Colonic mucosa (tissue), 4 donors: ENCODE data around the gene CPNE7. TPM values are rescaled to one million over a fixed set of nuclear protein-coding genes. Genes with fewer than 3 reads are reported as not detected.
A peak's percentile ranks its signal among the peaks of the same experiment; 100 is the strongest.

Experiments used
- DNase-seq: peaks from one replicate; pipeline ENCODE4 v3.0.0-alpha.2; 2020
- H3K27ac ChIP-seq: fragments of 200-600 bp; one replicate; pipeline ENCODE4 v1.8.0; 2021
- H3K27me3 ChIP-seq: fragments of 200-600 bp; one replicate; pipeline ENCODE4 v1.8.0; 2021
- H3K36me3 ChIP-seq: fragments of 200-600 bp; one replicate; pipeline ENCODE4 v1.8.0; 2021
- H3K4me1 ChIP-seq: fragments of 200-600 bp; one replicate; pipeline ENCODE4 v1.8.0; 2021; ENCODE audit warnings: mild to moderate bottlenecking
- H3K4me3 ChIP-seq: fragments of 200-600 bp; one replicate; pipeline ENCODE4 v1.8.0; 2021
- H3K9ac ChIP-seq, 2 donors: one replicate each; pipeline ENCODE4 v1.7.0; 2013; ENCODE audit warnings: control low read depth in 2 of 2, low read depth in 2 of 2, low read length in 2 of 2
- H3K9me3 ChIP-seq: fragments of 200-600 bp; one replicate; pipeline ENCODE4 v1.8.0; 2021
- CTCF ChIP-seq: fragments of 200-600 bp; IDR thresholded peaks from one replicate; pipeline ENCODE4 v1.8.0; 2022; ENCODE audit warnings: antibody characterized with exemption, mild to moderate bottlenecking
- intact Hi-C: fragments of 100-400 bp; cut with DNase I; formaldehyde crosslinking; loops from one replicate; pipeline ENCODE4 v1.14.1; 2022
- total RNA-seq, 2 donors: library from RNA; stranded (reverse); fragmentation: NEBNext Ultra II Directional in 1 of 2; extraction: Animal tissue kit (Norgen Biotek cat#: 25700) in 1 of 2; gene quantifications; one replicate each; pipeline ENCODE4 v1.2.1, GENCODE V29; 2021
- donor health status: healthy.
- donor health status: DM: no; HTN: no; CAD: no.
- donor health status: DM: no; HTN: no; CAD: no.

CPNE7 gene
- total RNA-seq, 2 donors from 2014 or later: 0.19 to 1.6 TPM

DNA sequence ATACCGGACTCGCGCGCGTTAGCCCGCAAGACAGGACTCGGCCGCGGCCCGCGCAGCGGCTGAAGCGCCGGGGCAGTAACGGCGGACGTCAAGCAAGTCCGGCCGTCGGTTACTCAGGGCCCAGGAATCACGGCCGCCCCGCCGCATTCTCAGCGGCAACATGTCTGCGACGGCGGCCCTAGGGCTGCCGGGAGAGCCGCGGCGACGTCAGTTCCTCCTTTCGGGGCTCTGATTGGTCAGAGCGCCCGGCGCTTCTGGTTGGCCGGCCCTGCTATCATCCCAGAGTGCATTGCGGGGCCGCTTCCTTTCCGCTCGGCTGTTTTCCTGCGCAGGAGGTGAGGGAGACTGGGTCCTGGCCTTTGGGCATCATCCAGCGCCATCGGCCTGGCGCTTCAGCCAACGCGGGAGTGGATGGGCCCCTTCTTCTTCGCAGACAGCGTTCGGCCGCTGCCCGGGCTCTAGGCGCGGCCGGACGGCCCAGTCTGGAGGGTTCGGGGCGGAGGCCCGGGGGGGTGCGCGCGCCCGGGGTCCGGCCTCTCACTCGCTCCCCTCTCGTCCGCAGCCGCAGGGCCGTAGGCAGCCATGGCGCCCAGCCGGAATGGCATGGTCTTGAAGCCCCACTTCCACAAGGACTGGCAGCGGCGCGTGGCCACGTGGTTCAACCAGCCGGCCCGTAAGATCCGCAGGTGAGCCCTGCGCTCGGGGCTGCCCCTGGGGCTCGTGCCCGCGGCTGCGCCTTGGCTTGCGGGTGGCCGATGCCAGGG is 15.0 kb upstream of the CPNE7 start, which contains the start of gene RPL13:
TSS of gene RPL13 (plus strand) at position 305 of the 764 bp plus-strand sequence. CDS start at position 583, 278 bp downstream.
- Histone ChIP-seq H3K27ac (peak within 1 kb of the TSS; percentile 95), H3K4me1 (peaks cover 14% of the 10 kb centered on the region), H3K4me3 (peak within 1 kb of the TSS; percentile 94), H3K36me3 (peaks cover 18% of the 10 kb centered on the region), H3K27me3 (no peaks in the 10 kb centered on the region), H3K9ac (peak within 1 kb of the TSS; percentile 91 to 99), H3K9me3 (no peaks in the 10 kb centered on the region)
- intact Hi-C loops: no loop called here
- peak; percentile 94 for DNase-seq
- TF ChIP-seq CTCF: no peak

- peaks cover 18% of the 10 kb centered on the region for H3K4me1 ChIP-seq
- H3K36me3 ChIP-seq: peaks cover 18% of the 10 kb centered on the region
- no peaks in the 10 kb centered on the region for H3K27me3 ChIP-seq
- peak overlapping the region; percentile 91 to 99 for H3K9ac ChIP-seq
- no peaks in the 10 kb centered on the region for H3K9me3 ChIP-seq
- peak overlapping the region; percentile 94 for H3K4me3 ChIP-seq
- DNase-seq: no peak
- no peak for TF ChIP-seq CTCF
- H3K27ac ChIP-seq: peak overlapping the region; percentile 95
- intact Hi-C loops: no loop called here
These were observed 14.2 kb upstream of the CPNE7 start for GRCh38 chr16:89561142-89561883.

GRCh38 chr16:89561884-89562599 is 13.5 kb upstream of the CPNE7 start:
- no peak for TF ChIP-seq CTCF
- intact Hi-C loops: no loop called here

GRCh38 chr16:89562939-89563338 is 12.6 kb upstream of the CPNE7 start:
- Histone ChIP-seq H3K4me3 (no peak overlapping the region), H3K4me1 (peaks cover 18% of the 10 kb centered on the region)
- no peak for TF ChIP-seq CTCF

More at GRCh38 chr16:89561884-89562599, 13.5 kb upstream of the CPNE7 start:
- H3K4me3 ChIP-seq: peak overlapping the region; percentile 94
- no peaks in the 10 kb centered on the region for H3K27me3 ChIP-seq
- peaks cover 18% of the 10 kb centered on the region for H3K4me1 ChIP-seq
- peaks cover 18% of the 10 kb centered on the region for H3K36me3 ChIP-seq
- DNase-seq: peak; percentile 54
- no peaks in the 10 kb centered on the region for H3K9me3 ChIP-seq
- H3K9ac ChIP-seq: peak overlapping the region; percentile 91 to 99
- peak overlapping the region; percentile 95 for H3K27ac ChIP-seq

More at GRCh38 chr16:89562939-89563338, 12.6 kb upstream of the CPNE7 start:
- H3K27ac ChIP-seq: no peak overlapping the region
- H3K9ac ChIP-seq: peak overlapping the region in 1 of 2 donors; percentile 91
- intact Hi-C loops: no loop called here
- no peak for DNase-seq
- no peaks in the 10 kb centered on the region for H3K27me3 ChIP-seq
- H3K9me3 ChIP-seq: no peaks in the 10 kb centered on the region
- peaks cover 18% of the 10 kb centered on the region for H3K36me3 ChIP-seq
